Stimulated activated CD4-positive, alpha-beta T cell treated with anti-CD3 and anti-CD28 coated beads, TNF-alpha, amount 100 ng/mL, for 1 hour (primary cell): ENCODE measurements around the gene CHCHD5.

Experiments
- DNase-seq, 3 donors: peaks; one replicate each; pipeline ENCODE4 v3.0.0-alpha.2; 2020; ENCODE audit warnings: low read depth in 3 of 3, low spot score in 1 of 3

CHCHD5 gene

GRCh38 chr2:112623913-112624777 is 39.7 kb downstream of the CHCHD5 start:
- peak; percentile 41 to 51 (median 50) for DNase-seq

GRCh38 chr2:112625474-112626114 is 41.2 kb downstream of the CHCHD5 start:
- DNase-seq, result no peak

- peak in 2 of 3 donors; percentile 25 to 34 for DNase-seq
Observed at GRCh38 chr2:112626604-112627059, 42.2 kb downstream of the CHCHD5 start.

DNA sequence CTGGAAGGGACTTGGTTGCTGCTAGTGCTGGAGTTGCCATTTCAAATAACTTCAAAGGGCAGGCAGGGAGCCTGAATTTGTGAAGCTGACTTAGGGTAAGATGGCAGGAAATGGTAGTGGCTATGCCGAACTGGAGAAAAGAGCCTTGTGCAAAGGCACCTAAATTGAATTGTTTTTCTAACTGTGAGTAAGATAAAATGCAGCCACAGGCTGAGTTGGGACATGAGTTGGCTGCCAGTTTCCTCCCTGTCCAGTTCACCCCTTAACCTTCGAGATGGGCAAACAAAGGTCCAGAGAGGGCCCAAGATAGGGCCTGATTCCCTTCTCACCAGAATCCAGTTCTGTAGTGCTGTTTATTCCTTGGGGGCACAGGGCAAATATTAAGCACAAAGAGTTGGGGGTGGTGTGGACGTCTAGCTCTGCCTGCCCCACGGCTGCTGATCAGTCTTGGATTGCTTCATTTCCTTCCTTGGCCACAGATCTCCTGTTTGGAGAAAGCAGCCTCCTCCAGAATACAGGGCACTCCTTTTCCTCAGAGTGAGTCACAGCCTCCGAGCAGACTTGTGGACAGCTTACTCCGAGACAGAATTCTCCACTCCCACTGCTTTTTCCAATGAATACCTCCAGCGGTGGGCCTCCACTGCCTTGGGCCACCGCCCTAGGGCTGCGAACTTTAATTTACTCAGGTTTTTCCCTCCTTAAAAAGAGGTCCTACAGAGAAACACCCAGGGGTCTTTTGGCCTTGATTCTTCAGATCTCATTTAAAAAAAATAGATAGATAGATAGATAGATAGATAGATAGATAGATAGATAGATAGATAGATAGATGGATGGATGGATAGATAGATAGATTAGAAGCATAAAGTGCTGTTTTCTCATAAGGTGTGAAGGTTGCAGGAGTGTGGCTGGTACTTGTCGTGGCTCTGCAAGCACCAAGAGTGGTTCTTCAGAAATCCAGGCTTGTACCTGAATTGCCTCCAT is 42.9 kb downstream of the CHCHD5 start:
- DNase-seq, result no peak

- no peak for DNase-seq
Observed at GRCh38 chr2:112629224-112629623, 44.8 kb downstream of the CHCHD5 start.

DNA sequence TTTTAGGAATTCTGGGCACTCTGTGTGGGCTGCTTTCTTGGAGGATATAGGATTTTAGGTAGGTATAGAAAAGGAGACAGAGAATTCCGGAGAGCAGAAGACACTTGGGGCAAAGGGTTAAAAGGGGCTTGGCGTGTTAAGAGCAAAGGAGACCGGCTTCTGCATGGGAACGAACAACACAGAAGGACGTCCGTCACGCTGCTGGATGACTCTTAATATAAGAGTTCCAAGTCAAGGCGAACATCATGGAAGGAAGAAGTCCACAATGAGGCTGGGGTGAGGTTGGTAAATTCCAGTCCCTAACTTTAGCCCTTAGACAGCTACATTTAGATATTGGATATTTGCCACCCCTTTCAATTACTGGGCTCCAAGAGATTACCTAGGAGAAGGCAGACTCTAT is 45.4 kb downstream of the CHCHD5 start:
- DNase-seq, result no peak

GRCh38 chr2:112630268-112630667 is 45.9 kb downstream of the CHCHD5 start:
- no peak for DNase-seq

DNA sequence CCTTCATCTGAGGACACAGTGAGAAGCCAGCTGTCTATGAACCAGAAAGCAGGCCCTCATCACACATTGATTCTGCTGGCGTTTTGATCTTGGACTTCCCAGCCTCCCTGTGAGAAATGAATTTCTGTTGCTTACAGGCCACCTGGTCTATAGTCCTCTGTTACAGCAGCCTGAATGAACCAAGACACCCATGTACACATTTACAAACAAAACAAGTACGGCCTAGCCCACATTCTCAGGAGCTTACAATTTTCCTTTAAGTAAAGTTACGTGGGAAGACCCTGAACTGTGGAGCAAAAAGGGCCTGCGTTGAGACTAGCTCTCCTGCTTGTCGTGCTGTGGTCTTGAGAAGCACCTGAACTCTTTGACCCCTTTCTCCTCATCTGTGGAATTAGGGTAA is 49.3 kb downstream of the CHCHD5 start:
- DNase-seq, result no peak

- DNase-seq, result no peak
Observed at GRCh38 chr2:112634153-112634873, 49.9 kb downstream of the CHCHD5 start.

GRCh38 chr2:112634874-112635157 is 50.4 kb downstream of the CHCHD5 start:
- DNase-seq, result no peak

- no peak for DNase-seq
Observed at GRCh38 chr2:112636605-112637288, 52.3 kb downstream of the CHCHD5 start.

DNA sequence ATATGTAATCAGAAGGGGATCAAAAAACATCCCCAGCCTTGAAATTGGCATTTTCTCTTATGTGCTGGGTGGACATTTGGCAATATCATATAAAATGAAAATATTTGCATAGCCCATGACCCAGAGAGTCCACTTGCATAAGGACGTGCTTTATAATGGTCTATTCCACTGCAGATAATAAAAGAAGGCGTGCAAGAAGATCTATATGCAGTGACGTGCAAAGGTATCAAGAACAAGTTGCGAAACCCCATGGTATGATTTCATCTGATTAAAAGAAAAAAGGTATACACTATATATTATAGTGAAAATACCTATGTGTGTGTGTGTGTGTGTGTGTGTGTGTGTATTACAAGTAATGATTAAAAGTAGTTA is 52.9 kb downstream of the CHCHD5 start:
- DNase-seq, result no peak
